GM21447 (cell line): ENCODE measurements around the gene TMEM131L.

Source experiments
- ATAC-seq: cut with Tn5 transposase; IDR thresholded peaks from one replicate; pipeline ENCODE4 v1.9.1; 2021; ENCODE audit not compliant: unreplicated experiment

The TMEM131L gene

GRCh38 chr4:153518637-153519389 is 52.7 kb downstream of the TMEM131L start:
- no peak for ATAC-seq

- ATAC-seq: no peak
Measured at GRCh38 chr4:153519687-153520086, 53.5 kb downstream of the TMEM131L start.

GRCh38 chr4:153520227-153520626 is 54.1 kb downstream of the TMEM131L start:
- no peak for ATAC-seq

- ATAC-seq: peak; percentile 41
Measured at GRCh38 chr4:153520801-153521329, 54.7 kb downstream of the TMEM131L start.

- peak; percentile 32 for ATAC-seq
Measured at GRCh38 chr4:153521478-153521877, 55.3 kb downstream of the TMEM131L start.

GRCh38 chr4:153521999-153522801 is 56.0 kb downstream of the TMEM131L start:
- peak; percentile 37 for ATAC-seq

GRCh38 chr4:153522802-153523094 is 56.6 kb downstream of the TMEM131L start:
- peak; percentile 41 for ATAC-seq

- ATAC-seq: no peak
Measured at GRCh38 chr4:153523164-153523796, 57.1 kb downstream of the TMEM131L start.

- ATAC-seq: no peak
Measured at GRCh38 chr4:153523941-153524386, 57.8 kb downstream of the TMEM131L start.

- no peak for ATAC-seq
Measured at GRCh38 chr4:153524682-153525081, 58.5 kb downstream of the TMEM131L start.

GRCh38 chr4:153527690-153528089 is 61.5 kb downstream of the TMEM131L start:
- no peak for ATAC-seq

GRCh38 chr4:153528705-153529485 is 62.7 kb downstream of the TMEM131L start:
- peak; percentile 60 for ATAC-seq

GRCh38 chr4:153529646-153530045 is 63.5 kb downstream of the TMEM131L start:
- ATAC-seq: no peak

- ATAC-seq: no peak
Measured at GRCh38 chr4:153530284-153530999, 64.3 kb downstream of the TMEM131L start.

- no peak for ATAC-seq
Measured at GRCh38 chr4:153531000-153531358, 64.8 kb downstream of the TMEM131L start.

- no peak for ATAC-seq
Measured at GRCh38 chr4:153531976-153532626, 65.9 kb downstream of the TMEM131L start.

- ATAC-seq: no peak
Measured at GRCh38 chr4:153532636-153533035, 66.5 kb downstream of the TMEM131L start.

GRCh38 chr4:153533387-153533786 is 67.2 kb downstream of the TMEM131L start:
- no peak for ATAC-seq

- no peak for ATAC-seq
Measured at GRCh38 chr4:153534792-153535629, 68.9 kb downstream of the TMEM131L start.
